Fibroblast of gingiva (primary cell): ENCODE results near the gene SCAI.
"Not testable (repeated sequence)": the region's sequence is repeated elsewhere in the genome, so short reads cannot be mapped to it uniquely, and the experiment has no call there.

Experiments
- DNase-seq: peaks from one replicate; pipeline ENCODE4 v3.0.0-alpha.2; 2011; ENCODE audit warnings: low read depth

Gene SCAI

DNA sequence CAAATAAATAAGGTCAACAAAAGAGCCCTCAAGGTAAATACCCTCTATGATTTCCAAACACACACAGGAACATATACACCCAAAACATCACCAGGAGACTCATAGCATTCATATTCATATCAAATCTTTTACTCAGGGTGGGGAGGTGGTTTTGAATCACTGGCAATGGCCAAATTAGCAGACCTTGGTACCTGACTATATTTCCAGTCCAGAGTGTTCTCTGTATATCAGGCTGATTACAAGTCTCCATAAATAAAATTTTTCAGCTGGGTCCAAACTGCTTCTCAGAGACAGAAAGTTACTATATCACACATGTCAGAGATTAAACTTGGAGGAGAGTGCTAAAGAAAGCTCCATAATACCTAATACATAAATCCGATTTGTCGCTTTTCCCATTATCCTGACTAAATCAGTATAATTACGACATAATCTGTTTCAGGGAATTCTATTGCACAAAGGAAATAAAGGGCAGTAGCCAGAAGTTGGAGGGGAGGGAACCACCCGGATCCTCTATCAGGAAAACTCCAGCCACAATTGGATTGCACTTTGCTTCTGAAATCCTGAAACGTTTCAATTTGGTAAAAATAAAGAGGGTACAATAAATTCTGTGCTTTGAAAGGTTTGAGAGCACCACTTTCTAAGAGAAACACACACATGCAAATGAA lies 195.5 kb downstream of the SCAI start:
- DNase-seq: no peak

DNA sequence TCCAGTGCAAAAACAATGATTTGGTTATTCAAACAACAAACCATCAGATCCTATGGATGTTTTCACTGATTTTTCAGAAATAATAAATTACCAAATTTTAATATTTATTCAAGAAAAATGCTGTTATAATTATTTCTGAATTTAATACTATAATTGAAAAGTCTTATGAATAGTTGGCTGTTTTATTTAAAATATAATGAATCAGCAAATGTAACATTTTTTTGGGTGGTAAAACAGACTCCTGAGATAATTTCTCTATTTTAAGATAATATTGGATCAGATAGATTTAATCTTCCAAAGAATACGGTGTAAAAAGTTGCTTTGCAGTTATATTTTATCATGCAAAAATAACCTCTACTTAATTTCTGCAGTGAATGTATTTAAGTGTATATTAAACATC lies 197.2 kb downstream of the SCAI start:
- DNase-seq: no peak

DNA sequence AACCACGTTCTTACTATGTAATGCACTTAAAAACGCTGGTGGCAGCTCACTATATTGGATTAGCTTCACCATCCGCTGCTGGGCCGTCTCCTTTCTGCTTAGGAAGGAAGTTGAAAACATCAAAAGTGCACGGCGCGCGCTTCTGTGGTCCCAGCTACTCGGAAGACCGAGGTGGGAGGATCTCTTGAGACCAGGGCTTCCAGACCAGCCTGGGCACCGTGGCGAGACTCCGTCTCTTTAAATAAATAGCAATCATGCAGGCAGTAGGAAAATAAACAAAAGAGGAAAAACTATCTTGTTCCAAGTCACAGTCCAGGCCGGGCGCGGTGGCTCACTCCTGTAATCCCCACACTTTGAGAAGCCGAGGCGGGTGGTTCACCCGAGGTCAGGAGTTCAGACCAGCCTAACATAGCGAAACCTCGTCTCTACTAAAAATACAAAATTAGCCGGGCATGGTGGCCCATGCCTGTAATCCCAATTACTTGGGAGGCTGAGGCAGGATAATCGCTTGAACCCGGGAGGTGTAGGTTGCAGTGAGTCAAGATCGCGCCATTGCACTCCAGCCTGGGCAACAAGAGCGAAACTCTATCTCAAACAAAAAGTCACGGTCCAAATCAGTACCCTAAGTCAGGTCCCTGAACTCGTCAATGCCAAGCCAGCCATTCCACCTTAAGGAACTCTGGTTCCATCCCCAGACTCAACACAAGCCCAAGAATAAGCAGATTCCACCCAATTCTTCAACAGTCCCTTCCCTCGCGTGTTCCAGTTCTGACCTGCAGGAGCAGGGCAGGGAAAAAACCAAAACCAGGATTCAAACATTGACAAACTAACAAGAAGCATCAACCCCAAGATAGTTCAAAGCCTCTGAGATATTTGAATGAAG lies 201.4 kb downstream of the SCAI start:
- DNase-seq: peak; percentile 59

DNA sequence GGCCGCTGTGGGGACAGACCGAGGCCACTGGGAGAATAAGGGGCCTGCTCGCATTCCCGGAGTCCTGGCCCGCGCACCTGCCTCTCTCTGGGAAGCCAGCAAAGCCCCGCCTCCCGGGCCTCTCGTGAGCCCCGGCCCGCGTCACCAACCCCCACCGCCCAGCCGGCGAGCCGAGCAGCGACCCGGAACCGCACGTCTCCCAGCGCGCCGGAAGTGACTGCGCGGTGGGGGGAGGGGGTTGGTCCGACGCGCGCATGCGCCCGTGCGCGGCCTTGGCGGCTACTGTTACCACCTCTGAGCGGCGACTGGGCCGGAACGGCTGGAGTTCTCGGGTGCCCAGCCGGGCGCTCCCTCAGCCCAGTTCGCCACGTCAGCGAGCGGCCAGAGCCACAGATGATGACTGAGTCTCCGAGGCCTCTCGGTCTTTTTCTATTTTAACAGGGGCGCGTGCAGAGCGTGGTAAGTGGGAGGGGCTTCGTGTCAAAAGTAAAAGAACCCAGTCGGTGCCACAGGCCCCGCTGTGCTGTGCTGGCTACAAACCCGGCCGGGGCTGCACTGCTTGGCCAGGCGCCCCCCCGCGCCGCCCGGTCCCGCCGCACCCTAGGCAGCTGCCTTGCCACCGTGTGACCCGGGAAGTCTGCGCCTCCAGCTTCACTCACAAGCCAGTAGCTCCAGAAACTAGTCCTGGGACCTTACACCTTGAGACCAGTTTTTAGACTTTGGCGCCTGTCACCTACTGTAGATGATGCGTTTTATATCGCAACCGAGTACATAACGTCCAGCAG lies 202.2 kb downstream of the SCAI start, which contains the start of gene GOLGA1:
TSS of gene GOLGA1 (minus strand) at position 190 of the 785 bp plus-strand sequence. CDS start 2,372 bp downstream, outside the sequence.
- peak; percentile 94 for DNase-seq

DNA sequence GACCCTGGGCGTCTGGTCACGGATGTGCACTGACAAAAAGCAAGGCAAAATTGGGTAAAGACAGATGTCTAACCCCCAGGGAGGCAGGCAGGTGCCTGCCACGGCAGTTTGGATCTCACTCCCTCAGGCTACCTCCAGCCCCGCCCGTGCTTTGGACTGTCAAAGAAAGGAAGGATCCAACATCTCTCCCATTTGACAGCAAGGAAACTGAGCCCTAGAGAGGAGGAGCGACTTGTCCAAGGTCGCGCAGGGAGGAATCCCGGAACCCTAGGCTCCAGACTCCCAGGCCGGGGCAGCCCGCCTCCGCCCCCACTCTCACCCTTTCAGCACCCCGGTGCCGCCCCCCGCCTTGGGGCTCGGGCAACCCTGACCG lies 202.8 kb downstream of the SCAI start:
- DNase-seq: no peak

DNA sequence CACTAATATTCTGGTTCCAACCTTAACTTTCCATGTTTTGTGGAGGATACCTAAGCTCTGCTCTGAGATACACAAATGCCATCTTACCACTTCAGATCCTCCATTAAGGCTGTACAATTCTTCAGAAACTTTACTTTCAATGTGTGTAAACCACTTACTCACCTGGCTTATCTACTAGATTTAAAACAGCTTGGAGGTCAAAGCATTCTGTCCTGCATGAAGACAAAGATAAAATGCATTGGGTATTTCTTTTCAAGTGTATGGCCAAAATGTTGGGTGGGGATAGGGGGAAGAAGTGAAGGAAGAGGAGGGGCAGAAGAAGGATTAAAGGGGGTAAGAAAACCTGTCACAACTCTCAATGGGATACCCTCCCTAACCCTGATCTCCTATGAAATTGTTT lies 203.4 kb downstream of the SCAI start:
- DNase-seq: no peak

DNA sequence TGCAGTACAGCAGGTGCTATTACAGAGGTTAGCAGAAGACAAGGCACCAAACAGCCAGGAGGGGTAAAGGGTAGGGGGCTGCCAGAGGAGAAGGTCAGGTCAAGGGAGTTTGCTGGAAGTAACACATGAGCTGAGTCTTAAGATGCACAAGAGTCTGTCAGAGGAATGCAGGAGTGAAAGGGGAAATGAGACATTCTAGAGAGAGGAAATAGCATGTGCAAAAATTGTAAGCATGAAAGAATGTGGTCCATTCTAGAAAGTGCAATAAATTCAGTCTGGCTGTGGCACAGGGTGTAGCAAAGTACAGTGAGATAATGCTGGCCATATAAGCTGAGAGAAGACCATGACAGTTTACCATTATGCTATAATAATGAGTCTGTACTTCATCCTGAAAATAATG lies 209.0 kb downstream of the SCAI start:
- no peak for DNase-seq

DNA sequence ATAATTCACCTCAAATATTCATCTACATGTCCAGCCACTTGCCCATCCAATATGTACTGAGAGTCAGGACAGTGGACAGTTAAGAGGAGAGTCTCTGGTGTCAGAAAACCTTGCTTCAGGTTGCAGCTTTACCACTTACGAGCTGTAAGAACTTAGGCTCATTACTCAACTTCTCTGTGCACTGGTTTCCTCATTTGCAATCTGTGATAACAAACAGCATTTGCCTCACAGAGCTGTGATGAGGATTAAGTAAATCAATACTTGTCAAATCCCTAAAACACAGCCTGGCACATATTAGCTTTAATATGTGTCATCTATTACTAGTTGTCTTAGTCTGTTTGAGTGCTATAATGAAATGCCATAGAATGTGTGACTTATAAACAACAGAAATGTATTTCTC lies 211.0 kb downstream of the SCAI start:
- no peak for DNase-seq

DNA sequence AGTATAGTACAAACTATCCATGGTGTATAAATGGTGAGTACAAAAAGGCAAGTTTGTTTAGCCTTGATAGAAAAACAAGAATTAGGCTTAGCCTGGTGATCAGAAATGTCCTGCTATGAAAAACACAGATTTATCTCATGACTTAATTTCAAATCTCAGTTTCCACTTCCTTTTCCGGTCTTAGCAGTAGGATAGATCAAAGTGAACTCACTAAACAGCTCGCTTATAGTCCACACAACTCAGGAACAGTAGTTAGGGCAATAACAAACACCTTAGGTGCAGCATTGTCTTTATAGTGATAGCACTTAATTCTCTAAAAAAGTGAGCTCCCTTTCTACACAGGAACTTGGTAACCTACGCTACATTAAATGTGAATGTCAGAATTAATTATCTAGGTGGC lies 213.9 kb downstream of the SCAI start:
- no peak for DNase-seq

DNA sequence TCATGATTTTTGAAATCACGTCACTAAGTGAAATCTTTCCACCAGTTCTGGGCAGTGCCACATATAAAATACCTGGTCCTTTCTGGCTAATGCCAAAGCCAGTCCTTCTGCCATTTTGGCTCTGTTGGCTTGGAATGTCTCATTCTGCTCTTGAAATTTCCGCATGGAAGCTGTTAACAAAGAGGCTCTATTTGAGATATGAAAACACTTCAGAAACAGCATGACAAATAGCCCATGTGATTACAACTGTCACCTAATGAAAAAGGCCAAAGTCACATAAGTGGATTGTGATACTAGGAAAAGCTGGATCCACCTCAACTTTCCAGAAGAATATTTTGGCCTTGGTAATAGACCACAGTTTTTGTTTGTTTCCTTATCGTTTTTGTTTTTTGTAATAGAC lies 215.2 kb downstream of the SCAI start:
- no peak for DNase-seq

DNA sequence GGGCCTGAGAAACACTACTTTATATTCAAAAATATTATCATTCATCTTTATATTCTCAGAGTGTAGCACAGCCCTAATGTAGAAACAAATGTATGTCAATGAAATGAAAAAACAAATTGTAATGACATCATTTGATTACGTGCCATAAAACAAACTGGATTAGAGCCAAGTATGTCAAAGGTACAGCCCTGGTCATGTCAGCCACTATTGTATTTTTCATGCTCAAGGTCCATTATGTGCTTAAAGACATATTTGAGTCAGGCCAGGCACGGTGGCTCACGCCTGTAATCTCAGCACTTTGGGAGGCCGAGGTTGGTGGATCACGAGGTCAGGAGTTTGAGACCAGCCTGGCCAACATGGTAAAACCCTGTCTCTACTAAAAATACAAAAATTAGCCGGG lies 222.9 kb downstream of the SCAI start:
- not testable (repeated sequence) for DNase-seq

DNA sequence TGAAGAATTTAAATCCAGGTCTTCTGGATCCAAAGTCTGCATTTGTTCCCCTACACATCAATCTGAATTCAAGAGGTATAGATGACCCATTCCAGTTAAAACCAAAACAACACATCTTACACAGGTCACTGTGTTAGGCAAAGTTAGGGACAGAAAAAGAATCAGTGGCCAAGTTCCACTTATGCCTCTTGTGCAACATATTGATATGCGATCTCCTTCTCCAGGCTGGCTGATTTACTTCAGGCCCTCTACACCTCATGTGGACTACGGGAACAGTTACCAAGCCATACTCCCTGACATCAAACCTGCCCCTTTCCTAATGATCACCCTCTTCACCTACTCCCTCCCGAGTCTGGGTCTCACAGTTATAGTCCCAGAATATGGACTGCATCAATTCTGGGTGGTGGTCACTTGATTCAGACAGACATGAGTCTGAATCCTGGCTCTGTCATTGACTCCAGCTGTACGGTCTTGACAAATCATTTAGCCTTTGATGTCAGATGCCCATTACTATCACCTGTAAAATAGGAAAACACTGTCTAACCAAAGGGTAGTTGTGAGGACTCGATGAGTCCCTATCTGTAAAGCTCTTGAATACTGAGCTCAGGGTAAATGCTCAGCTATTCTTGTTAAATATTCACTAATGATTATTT lies 228.4 kb downstream of the SCAI start:
- peak; percentile 10 for DNase-seq

DNA sequence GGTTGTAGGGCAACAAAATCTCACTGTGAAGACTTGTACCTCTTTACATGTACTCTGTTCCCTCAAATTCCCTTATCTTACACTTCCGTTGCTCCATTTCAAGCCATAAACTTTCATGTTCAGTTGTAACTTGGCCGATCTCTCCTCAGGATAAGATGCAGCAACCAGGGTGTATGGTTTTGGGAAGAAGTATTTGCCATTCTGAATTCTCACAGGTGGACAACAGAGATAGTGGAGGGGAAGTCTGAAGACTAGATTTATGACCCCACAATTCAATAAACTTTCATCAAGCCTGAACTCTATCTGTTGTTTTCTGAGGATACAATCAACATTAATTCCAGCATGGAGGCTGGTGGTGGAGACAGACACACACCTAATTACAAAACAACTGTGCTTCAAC lies 229.9 kb downstream of the SCAI start:
- no peak for DNase-seq

DNA sequence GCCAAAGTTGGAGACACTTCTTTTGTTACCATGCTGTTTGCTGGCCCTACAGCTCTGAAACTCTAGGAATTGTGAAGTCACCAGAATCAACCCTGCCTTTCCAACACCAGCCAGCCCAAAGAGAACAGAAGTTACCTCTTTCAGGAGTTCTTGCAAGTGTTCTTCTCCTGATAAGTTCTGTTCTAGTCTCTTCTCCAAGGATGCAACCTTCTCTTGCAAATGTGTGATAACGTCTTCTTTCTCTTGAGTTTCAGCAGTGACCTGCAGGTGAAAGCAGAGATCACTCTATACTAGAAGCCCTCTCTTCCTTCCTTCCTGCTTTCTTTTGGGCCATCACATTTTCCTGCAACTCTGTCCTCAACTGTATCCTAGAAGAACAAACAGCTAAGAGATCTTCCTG lies 231.6 kb downstream of the SCAI start:
- DNase-seq: no peak

DNA sequence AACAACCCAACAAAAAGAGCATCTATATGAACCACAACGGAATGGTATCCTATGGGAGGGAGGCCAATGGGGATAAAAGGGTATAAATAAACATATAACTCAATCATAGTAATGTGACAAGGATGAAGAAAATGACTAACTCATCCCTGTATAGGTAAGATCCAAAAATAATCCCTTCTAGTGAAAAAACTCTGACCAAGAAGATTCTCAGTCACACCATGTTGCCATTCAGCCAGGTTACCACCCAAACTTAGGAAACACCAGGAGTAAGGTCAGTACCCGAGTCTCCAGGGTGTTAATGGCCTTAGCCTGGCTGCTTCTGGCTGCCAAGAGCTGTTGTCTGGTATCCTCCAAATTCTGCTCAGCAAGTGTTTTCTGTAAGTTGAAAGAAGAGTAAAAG lies 235.2 kb downstream of the SCAI start:
- DNase-seq: no peak

DNA sequence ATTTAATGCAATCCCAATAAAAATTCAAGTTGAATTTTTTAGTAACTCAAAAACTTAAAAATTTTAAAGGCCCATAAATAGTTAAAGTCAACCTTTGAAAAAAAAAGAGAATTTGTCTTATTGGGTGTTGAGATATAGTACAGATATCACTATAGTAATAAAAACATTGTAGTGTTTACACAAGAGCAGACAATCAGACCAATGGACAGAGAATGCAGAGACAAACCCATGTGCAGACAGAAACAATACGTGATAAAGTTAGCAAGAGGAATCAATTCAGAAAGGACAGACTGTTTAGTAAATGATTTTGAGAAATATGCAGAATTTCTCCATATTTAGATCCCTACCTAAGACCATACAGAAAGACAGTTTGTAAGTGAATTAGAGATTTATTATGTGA lies 236.4 kb downstream of the SCAI start:
- DNase-seq: no peak

DNA sequence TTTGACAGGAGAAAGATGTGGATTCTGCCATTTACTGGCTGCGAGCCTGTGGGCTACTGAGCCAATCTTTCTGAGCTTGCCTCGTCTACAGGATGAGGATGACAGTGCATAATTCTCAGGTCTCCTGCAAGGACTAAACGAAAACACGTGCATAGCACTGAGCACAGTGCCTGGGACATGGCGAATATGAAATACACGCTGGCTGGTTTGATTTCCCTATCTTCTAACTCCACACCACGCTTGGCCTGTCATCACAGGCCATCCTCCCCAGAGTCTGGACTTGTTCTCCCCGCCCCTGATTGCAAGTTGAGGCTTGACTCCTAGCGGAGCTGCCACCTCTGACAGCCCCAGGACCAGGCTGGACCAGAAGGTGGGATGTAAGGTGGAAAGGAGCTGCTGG lies 243.5 kb downstream of the SCAI start:
- DNase-seq: no peak

DNA sequence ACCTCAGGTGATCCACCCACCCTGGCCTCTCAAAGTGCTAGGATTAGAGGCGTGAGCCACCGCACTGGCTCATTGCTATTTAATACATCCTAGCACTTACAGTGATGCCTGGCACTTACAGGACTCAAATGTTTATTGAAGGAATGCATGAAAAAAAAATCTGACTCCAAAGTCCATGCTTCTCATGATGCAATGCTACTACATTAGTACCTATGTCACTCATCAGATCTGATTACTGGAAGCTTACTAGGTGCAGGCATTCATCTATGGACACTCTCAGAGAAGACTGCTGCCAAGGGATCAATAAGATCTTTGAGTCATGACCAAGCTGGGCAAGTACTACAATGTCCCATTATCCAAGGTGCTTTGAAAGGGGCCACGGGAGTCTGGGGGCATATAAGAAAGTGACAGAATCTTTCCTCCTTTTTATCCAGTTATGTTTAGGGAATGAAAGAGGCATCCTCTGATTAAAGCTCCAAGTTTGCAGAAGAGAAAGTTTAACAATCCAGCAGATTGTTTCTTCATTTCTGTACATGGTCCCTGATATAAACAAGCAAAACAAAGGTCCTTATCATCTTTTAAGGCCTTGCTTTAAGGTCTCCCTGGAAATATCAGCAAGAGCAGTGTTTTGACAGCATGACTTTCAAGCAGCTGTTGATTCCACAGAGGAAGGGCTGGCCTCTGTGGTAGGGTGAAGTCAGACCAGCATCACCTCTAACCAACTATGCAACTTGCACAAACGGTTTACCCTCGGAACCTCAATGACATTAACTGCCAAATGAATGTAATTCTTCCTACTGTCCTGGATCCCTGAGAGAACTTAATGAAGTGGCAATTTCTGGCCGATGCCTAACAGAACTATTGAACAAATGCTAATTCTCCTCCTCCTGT lies 245.5 kb downstream of the SCAI start:
- no peak for DNase-seq

DNA sequence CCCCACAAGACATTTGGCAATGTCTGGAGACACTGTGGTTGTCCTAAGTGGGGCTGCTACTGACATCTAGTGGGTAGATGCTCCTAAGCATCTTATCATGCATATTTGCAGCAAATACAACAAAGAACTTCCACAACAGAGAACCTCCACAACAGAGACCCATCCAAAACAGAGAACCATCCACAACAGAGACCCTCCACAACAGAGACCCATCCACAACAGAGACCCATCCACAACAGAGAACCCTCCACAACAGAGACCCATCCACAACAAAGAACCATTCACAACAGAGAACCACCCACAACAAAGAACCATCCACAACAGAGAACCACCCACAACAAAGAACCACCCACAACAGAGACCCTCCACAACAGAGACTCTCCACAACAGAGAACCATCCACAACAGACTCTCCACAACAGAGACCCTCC lies 248.6 kb downstream of the SCAI start:
- peak; percentile 42 for DNase-seq

DNA sequence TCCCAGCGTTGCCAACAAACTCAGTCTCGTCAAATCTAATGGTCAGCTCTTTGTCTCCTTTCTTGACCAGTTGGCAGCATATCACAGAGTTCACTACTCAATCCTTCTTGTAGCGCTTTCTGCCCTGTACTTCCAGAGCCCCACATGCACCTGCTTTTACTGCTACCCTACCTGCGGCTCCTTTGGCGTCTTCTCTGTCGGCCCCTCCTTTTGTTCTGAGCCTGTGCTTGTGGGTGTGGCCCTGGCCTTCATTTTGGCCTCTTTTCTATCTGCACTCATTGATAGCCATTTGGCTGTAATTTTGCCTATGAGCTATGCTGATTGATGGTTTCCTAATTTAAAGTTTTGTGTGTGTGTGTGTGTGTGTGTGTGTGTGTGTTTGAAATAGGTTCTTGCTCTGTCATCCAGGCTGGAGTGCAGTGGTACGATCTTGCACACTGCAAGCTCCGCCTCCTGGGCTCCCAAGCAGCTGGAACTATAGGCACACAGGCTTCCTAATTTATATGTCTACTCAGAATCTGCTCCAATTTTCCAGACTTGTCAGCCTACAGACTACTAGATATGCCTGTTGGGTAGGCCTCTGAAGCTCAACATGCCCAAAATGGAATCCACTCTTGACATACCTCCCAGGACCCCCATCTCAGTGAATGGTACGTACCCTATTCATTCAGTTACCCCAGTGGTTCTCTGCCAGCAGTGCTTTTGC lies 249.1 kb downstream of the SCAI start:
- DNase-seq: no peak
